Measurements from ENCODE around the gene CRACR2A.

CRACR2A gene

DNA sequence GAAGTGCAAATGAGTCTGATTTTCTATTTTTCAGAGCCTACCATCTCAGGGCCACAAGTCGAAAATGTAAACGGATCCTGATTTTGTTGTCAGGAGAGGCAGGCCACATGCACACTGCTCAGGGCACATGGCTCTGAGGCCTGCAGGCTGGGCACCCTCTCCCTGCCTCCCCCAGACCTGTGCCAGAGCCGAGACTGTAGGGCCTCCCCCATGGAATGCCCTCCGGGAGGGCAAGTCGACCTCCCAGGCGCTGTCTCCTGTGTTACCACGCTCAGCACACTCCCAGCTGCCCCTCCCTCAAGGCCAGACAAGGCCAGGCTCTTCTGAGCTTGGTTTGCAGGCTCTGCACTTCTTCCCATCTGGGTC lies 121.7 kb downstream of the CRACR2A start:
- Histone ChIP-seq H3K27me3 (replicated peaks in 2 of 5; ENCODE audit: control insufficient read depth in 4 of 5, insufficient read depth in 5 of 5, low read length in 4 of 5) (no peaks in the 10 kb centered on the region), H3K9me3 (ENCODE audit: control extremely low read depth in 1 of 5, control insufficient read depth in 4 of 5, insufficient read depth in 2 of 5, low read depth in 1 of 5, low read length in 4 of 5) (no peaks in the 10 kb centered on the region), H3K4me1 (ENCODE audit: control extremely low read depth in 1 of 4, control insufficient read depth in 4 of 4, insufficient read depth in 4 of 4, low read length in 3 of 4) (no peaks in the 10 kb centered on the region), H3K36me3 (ENCODE audit: control insufficient read depth in 4 of 4, insufficient read depth in 4 of 4, low read length in 3 of 4) (peaks cover 3 to 50% (median 20%) of the 10 kb centered on the region in 4 experiments), H3K4me3 (ENCODE audit: control insufficient read depth in 1 of 7, extremely low read depth in 1 of 7, insufficient read depth in 4 of 7, low read depth in 2 of 7, low read length in 6 of 7) (no peak overlapping the region), H3K27ac (ENCODE audit: insufficient read depth in 1 of 2, low read depth in 1 of 2, low read length in 2 of 2, poor library complexity in 1 of 2, severe bottlenecking in 2 of 2) (no peak overlapping the region)
- POLR2A ChIA-PET, result no interaction called here
- CTCF ChIA-PET, result no interaction called here
- no peak for DNase-seq
- 97% methylated on average over 7 of the region's 7 CpGs for WGBS (ENCODE audit: insufficient coverage)

DNA sequence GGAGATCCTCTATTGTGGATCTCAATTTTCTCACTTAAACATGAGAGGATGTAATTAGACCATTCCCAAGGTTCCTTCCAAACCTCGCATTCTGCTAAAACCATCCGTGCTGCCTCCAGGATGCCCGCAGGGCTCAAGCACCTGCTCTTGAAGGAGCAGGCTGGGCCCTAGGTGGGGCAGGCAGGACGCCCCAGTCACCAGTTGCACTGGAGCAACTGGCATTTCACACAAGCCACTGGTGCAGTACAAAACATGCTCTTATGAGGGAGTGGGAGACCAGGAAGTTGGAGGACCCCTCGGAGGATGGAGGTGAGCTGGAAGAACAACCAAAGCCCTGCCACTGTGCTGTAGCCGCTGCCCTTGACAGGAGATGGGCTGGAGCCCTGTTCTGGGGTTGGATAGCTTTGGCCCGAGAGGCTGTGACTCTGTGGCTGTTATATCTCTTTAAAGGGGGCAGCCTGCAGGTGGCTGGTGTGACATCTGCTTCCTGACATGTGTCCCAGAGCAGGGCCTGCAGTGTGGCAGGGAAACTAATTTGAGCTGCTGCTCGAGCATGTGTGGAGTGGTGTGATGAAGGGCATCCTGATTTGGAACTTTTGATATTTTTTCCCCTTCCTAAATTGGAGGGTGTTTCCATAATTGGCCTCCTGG lies 122.2 kb downstream of the CRACR2A start:
- Histone ChIP-seq H3K4me1 (ENCODE audit: control extremely low read depth in 1 of 4, control insufficient read depth in 4 of 4, insufficient read depth in 4 of 4, low read length in 3 of 4) (no peaks in the 10 kb centered on the region), H3K4me3 (ENCODE audit: control insufficient read depth in 1 of 7, extremely low read depth in 1 of 7, insufficient read depth in 4 of 7, low read depth in 2 of 7, low read length in 6 of 7) (no peak overlapping the region), H3K27ac (ENCODE audit: insufficient read depth in 1 of 2, low read depth in 1 of 2, low read length in 2 of 2, poor library complexity in 1 of 2, severe bottlenecking in 2 of 2) (no peak overlapping the region), H3K27me3 (replicated peaks in 2 of 5; ENCODE audit: control insufficient read depth in 4 of 5, insufficient read depth in 5 of 5, low read length in 4 of 5) (no peaks in the 10 kb centered on the region), H3K9me3 (ENCODE audit: control extremely low read depth in 1 of 5, control insufficient read depth in 4 of 5, insufficient read depth in 2 of 5, low read depth in 1 of 5, low read length in 4 of 5) (no peaks in the 10 kb centered on the region), H3K36me3 (ENCODE audit: control insufficient read depth in 4 of 4, insufficient read depth in 4 of 4, low read length in 3 of 4) (peaks cover 4 to 50% (median 22%) of the 10 kb centered on the region in 4 experiments)
- DNase-seq, result no peak
- POLR2A ChIA-PET, result no interaction called here
- CTCF ChIA-PET, result no interaction called here
- WGBS (ENCODE audit: insufficient coverage), result 94% methylated on average over 7 of the region's 8 CpGs

DNA sequence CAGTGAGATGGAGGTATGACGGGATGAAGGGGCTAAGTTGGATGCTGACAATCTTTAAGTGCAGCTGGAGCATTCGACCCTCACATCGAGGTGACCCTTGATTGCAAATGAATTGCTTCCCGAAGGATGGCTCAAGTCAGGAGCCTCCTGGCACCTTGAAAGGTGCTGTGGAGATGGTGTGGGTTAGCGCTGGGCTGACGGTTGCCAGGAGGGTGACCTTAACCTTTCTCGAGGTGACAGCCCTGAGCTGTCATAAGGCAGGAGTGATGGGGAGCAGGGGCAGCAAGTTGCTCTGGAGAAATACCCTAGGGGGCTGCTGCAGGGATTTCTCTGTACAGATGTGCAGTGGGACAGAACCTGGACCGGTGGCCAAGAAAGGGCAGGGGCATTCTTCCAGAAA lies 122.8 kb downstream of the CRACR2A start:
- POLR2A ChIA-PET, result no interaction called here
- no peaks in the 10 kb centered on the region for H3K27me3 ChIP-seq (replicated peaks in 2 of 5; ENCODE audit: control insufficient read depth in 4 of 5, insufficient read depth in 5 of 5, low read length in 4 of 5)
- no peak overlapping the region for H3K27ac ChIP-seq (ENCODE audit: insufficient read depth in 1 of 2, low read depth in 1 of 2, low read length in 2 of 2, poor library complexity in 1 of 2, severe bottlenecking in 2 of 2)
- 100% methylated on average over 6 of the region's 8 CpGs for WGBS (ENCODE audit: insufficient coverage)
- no peaks in the 10 kb centered on the region for H3K9me3 ChIP-seq (ENCODE audit: control extremely low read depth in 1 of 5, control insufficient read depth in 4 of 5, insufficient read depth in 2 of 5, low read depth in 1 of 5, low read length in 4 of 5)
- peaks cover 7 to 52% (median 23%) of the 10 kb centered on the region in 4 experiments for H3K36me3 ChIP-seq (ENCODE audit: control insufficient read depth in 4 of 4, insufficient read depth in 4 of 4, low read length in 3 of 4)
- H3K4me3 ChIP-seq (ENCODE audit: control insufficient read depth in 1 of 7, extremely low read depth in 1 of 7, insufficient read depth in 4 of 7, low read depth in 2 of 7, low read length in 6 of 7), result no peak overlapping the region
- CTCF ChIA-PET, result no interaction called here
- H3K4me1 ChIP-seq (ENCODE audit: control extremely low read depth in 1 of 4, control insufficient read depth in 4 of 4, insufficient read depth in 4 of 4, low read length in 3 of 4), result no peaks in the 10 kb centered on the region
- no peak for DNase-seq

DNA sequence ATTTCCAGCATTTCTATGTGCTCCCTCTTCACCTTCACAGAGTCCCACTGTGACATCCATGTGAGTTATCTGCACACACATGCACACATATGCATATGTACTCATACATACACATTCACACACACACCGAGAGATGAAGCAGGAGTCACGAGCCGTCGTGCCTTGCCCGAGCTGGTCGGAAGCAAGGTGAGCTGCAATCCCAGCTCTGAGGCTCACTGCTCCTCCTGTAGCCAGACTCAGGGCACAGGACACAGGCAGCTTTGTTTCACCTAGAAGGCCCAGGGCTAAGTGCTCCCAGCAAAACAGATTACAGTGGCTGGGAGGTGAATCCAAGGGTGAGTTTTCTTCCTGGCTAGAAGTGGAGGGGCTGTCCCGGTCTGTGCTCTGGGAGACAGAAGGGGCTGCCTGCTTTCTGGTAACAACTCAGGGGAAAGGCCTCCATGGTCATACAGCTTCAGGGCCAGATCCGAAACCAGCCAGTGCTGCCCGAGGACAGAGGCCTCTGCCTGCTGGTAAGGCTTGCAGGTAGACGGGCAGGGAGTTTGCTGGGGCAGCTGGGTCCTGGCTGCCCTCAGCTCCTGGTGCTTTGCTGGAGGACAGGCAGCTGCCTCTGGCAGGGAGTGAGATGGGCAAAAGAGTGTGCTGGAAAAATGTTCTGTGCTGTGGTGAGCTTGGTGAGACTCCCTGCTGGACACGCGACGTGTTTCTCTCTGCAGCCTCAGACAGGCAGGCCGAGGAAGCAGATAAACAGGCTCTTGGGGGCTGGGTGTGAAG lies 123.7 kb downstream of the CRACR2A start:
- H3K4me3 ChIP-seq (ENCODE audit: control insufficient read depth in 1 of 7, extremely low read depth in 1 of 7, insufficient read depth in 4 of 7, low read depth in 2 of 7, low read length in 6 of 7), result no peak overlapping the region
- H3K9me3 ChIP-seq (ENCODE audit: control extremely low read depth in 1 of 5, control insufficient read depth in 4 of 5, insufficient read depth in 2 of 5, low read depth in 1 of 5, low read length in 4 of 5), result no peaks in the 10 kb centered on the region
- H3K4me1 ChIP-seq (ENCODE audit: control extremely low read depth in 1 of 4, control insufficient read depth in 4 of 4, insufficient read depth in 4 of 4, low read length in 3 of 4), result no peaks in the 10 kb centered on the region
- H3K27ac ChIP-seq (ENCODE audit: insufficient read depth in 1 of 2, low read depth in 1 of 2, low read length in 2 of 2, poor library complexity in 1 of 2, severe bottlenecking in 2 of 2), result no peak overlapping the region
- DNase-seq, result no peak
- ChIA-PET CTCF (no interaction called here), POLR2A (no interaction called here)
- 98% methylated on average over 6 of the region's 14 CpGs for WGBS (ENCODE audit: insufficient coverage)
- no peaks in the 10 kb centered on the region for H3K27me3 ChIP-seq (replicated peaks in 2 of 5; ENCODE audit: control insufficient read depth in 4 of 5, insufficient read depth in 5 of 5, low read length in 4 of 5)
- H3K36me3 ChIP-seq (ENCODE audit: control insufficient read depth in 4 of 4, insufficient read depth in 4 of 4, low read length in 3 of 4), result peaks cover 8 to 54% (median 25%) of the 10 kb centered on the region in 4 experiments

DNA sequence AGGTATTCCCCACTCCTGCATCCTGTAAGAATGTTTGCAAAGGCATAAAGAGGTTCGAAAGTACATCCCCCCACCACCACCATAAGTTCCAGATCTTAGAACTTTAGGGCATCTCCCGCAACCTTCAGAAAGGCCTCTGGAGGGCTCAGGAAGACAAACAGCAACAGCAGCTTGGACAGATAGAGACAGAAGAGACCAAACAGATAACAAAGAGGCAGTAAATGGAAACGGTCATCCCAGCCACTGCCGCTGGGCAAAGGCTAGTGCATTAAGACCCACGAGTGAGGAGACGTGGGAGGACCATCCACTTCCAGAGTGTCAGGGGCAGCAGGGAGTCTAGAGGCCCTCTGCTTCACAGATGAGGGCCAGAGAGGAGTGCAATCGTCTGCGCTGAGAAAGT lies 124.3 kb downstream of the CRACR2A start:
- no peak for DNase-seq
- WGBS (ENCODE audit: insufficient coverage), result 93% methylated on average over 5 of the region's 8 CpGs

DNA sequence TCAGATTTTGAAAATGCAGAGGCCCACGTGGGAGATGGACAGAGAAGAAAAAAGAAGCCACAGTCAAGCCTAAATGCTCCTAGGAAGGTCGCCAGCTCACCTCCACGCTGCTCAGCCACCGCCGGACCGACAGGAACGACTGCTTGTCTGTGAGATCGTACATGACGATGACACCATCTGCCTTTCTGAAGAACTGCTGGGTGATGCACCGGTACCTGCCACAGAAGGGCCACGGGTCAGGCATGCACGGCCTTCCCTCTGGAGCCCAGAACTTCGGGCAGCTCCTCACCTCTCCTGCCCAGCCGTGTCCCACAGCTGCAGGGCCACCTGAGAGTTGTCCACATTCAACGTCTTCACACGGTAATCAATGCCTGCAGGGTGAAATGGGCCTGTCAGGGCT lies 125.6 kb downstream of the CRACR2A start:
- no peak overlapping the region for H3K4me3 ChIP-seq (ENCODE audit: control insufficient read depth in 1 of 7, extremely low read depth in 1 of 7, insufficient read depth in 4 of 7, low read depth in 2 of 7, low read length in 6 of 7)
- WGBS (ENCODE audit: insufficient coverage), result over 99% methylated on average over 16 of the region's 16 CpGs
- peaks cover 0 to 13% (median 10%) of the 10 kb centered on the region in 4 experiments for H3K4me1 ChIP-seq (ENCODE audit: control extremely low read depth in 1 of 4, control insufficient read depth in 4 of 4, insufficient read depth in 4 of 4, low read length in 3 of 4)
- POLR2A ChIA-PET, result no interaction called here
- H3K27me3 ChIP-seq (replicated peaks in 2 of 5; ENCODE audit: control insufficient read depth in 4 of 5, insufficient read depth in 5 of 5, low read length in 4 of 5), result no peaks in the 10 kb centered on the region
- no peaks in the 10 kb centered on the region for H3K9me3 ChIP-seq (ENCODE audit: control extremely low read depth in 1 of 5, control insufficient read depth in 4 of 5, insufficient read depth in 2 of 5, low read depth in 1 of 5, low read length in 4 of 5)
- no peak overlapping the region for H3K27ac ChIP-seq (ENCODE audit: insufficient read depth in 1 of 2, low read depth in 1 of 2, low read length in 2 of 2, poor library complexity in 1 of 2, severe bottlenecking in 2 of 2)
- no peak for DNase-seq
- CTCF ChIA-PET, result no interaction called here
- peaks cover 6 to 47% (median 19%) of the 10 kb centered on the region in 4 experiments for H3K36me3 ChIP-seq (ENCODE audit: control insufficient read depth in 4 of 4, insufficient read depth in 4 of 4, low read length in 3 of 4)

More for the DNA sequence above, 124.3 kb downstream of the CRACR2A start:
- peaks cover 0 to under 1% (median under 1%) of the 10 kb centered on the region in 4 experiments for H3K4me1 ChIP-seq (ENCODE audit: control extremely low read depth in 1 of 4, control insufficient read depth in 4 of 4, insufficient read depth in 4 of 4, low read length in 3 of 4)
- no peak overlapping the region for H3K27ac ChIP-seq (ENCODE audit: insufficient read depth in 1 of 2, low read depth in 1 of 2, low read length in 2 of 2, poor library complexity in 1 of 2, severe bottlenecking in 2 of 2)
- ChIA-PET CTCF (no interaction called here), POLR2A (no interaction called here)
- H3K4me3 ChIP-seq (ENCODE audit: control insufficient read depth in 1 of 7, extremely low read depth in 1 of 7, insufficient read depth in 4 of 7, low read depth in 2 of 7, low read length in 6 of 7), result no peak overlapping the region
- H3K27me3 ChIP-seq (replicated peaks in 2 of 5; ENCODE audit: control insufficient read depth in 4 of 5, insufficient read depth in 5 of 5, low read length in 4 of 5), result no peaks in the 10 kb centered on the region
- H3K36me3 ChIP-seq (ENCODE audit: control insufficient read depth in 4 of 4, insufficient read depth in 4 of 4, low read length in 3 of 4), result peaks cover 6 to 54% (median 23%) of the 10 kb centered on the region in 4 experiments
- H3K9me3 ChIP-seq (ENCODE audit: control extremely low read depth in 1 of 5, control insufficient read depth in 4 of 5, insufficient read depth in 2 of 5, low read depth in 1 of 5, low read length in 4 of 5), result no peaks in the 10 kb centered on the region

DNA sequence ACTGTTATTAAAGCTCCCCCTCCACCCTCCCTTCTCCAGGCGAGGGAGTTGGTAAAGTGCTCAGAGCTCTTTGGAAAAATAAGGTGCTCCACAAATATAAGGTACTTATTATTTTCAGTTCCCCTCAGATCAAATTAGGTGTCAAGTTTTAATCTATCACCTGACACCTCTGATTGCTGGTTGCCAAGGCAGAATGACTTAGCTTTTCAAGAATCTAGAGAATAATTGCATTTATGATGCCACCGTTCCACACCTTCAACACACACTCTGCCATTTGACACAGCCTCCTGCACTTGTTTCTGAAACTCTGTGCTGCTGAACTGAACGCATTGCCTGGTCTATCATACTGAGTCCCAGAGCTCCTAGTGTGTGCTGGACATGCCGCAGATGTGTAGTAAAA lies 128.6 kb downstream of the CRACR2A start:
- H3K36me3 ChIP-seq (ENCODE audit: control insufficient read depth in 4 of 4, insufficient read depth in 4 of 4, low read length in 3 of 4), result peaks cover 5 to 38% (median 13%) of the 10 kb centered on the region in 4 experiments
- no peak for DNase-seq
- H3K27me3 ChIP-seq (replicated peaks in 2 of 5; ENCODE audit: control insufficient read depth in 4 of 5, insufficient read depth in 5 of 5, low read length in 4 of 5), result no peaks in the 10 kb centered on the region
- POLR2A ChIA-PET, result no interaction called here
- H3K27ac ChIP-seq (ENCODE audit: insufficient read depth in 1 of 2, low read depth in 1 of 2, low read length in 2 of 2, poor library complexity in 1 of 2, severe bottlenecking in 2 of 2), result no peak overlapping the region
- no peaks in the 10 kb centered on the region for H3K9me3 ChIP-seq (ENCODE audit: control extremely low read depth in 1 of 5, control insufficient read depth in 4 of 5, insufficient read depth in 2 of 5, low read depth in 1 of 5, low read length in 4 of 5)
- 98% methylated on average over 3 of the region's 4 CpGs for WGBS (ENCODE audit: insufficient coverage)
- CTCF ChIA-PET, result no interaction called here
- peaks cover 0 to 13% (median 10%) of the 10 kb centered on the region in 4 experiments for H3K4me1 ChIP-seq (ENCODE audit: control extremely low read depth in 1 of 4, control insufficient read depth in 4 of 4, insufficient read depth in 4 of 4, low read length in 3 of 4)
- H3K4me3 ChIP-seq (ENCODE audit: control insufficient read depth in 1 of 7, extremely low read depth in 1 of 7, insufficient read depth in 4 of 7, low read depth in 2 of 7, low read length in 6 of 7), result no peak overlapping the region
